ENCODE data around the gene OR51D1. TPM values are rescaled to one million over a fixed set of nuclear protein-coding genes. Genes with fewer than 3 reads are reported as not detected.

OR51D1 gene
- total and polyA plus RNA-seq, 8 donors: not detected

DNA sequence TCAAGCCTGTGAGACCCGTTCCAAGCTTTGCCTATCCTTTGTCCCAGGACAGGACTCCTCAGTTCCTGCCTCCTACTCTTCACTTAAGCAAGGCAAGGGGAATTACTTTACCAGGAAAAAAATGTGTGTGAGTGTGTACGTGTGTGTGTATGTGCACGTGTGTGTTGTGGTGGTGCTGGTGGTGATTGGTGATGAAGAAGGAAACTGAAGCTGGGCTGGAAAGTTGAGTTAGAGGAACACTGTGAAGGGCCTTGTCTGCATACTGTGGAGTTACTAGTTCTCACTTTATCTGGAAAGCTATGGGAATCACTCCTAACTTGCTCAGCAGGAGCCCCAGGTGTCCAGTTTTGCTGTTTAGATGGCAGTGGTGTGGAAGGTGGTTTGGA lies 378 bp downstream of the OR51D1 start:
- intact Hi-C loops (cut with DNase I): loop anchor here in 1 of 3 donors (5.0 kb wide), 1 partner anchor 365 kb away; no protein-coding TSS in a partner anchor
- no peak for FAIRE-seq
- ATAC-seq: no peak
- TF ChIP-seq, protein P1, sequence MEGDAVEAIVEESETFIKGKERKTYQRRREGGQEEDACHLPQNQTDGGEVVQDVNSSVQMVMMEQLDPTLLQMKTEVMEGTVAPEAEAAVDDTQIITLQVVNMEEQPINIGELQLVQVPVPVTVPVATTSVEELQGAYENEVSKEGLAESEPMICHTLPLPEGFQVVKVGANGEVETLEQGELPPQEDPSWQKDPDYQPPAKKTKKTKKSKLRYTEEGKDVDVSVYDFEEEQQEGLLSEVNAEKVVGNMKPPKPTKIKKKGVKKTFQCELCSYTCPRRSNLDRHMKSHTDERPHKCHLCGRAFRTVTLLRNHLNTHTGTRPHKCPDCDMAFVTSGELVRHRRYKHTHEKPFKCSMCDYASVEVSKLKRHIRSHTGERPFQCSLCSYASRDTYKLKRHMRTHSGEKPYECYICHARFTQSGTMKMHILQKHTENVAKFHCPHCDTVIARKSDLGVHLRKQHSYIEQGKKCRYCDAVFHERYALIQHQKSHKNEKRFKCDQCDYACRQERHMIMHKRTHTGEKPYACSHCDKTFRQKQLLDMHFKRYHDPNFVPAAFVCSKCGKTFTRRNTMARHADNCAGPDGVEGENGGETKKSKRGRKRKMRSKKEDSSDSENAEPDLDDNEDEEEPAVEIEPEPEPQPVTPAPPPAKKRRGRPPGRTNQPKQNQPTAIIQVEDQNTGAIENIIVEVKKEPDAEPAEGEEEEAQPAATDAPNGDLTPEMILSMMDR (IDR thresholded peaks at IDR 0.05): no peak
- H3K27ac ChIP-seq: no peak overlapping the region
- DNase-seq: no peak
- no peaks in the 10 kb centered on the region for H3K36me3 ChIP-seq
- H3K27me3 ChIP-seq: peaks cover 0 to 5% (median 0%) of the 10 kb centered on the region in 4 donors
- 73 to 86% methylated on average over 3 of the region's 3 CpGs for WGBS, 2 donors
- no peaks in the 10 kb centered on the region for H3K4me1 ChIP-seq
- no peaks in the 10 kb centered on the region for H3K9me3 ChIP-seq
- no peak overlapping the region for H3K4me3 ChIP-seq

DNA sequence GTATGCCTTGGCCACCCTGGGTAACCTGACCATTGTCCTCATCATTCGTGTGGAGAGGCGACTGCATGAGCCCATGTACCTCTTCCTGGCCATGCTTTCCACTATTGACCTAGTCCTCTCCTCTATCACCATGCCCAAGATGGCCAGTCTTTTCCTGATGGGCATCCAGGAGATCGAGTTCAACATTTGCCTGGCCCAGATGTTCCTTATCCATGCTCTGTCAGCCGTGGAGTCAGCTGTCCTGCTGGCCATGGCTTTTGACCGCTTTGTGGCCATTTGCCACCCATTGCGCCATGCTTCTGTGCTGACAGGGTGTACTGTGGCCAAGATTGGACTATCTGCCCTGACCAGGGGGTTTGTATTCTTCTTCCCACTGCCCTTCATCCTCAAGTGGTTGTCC lies 2.7 kb downstream of the OR51D1 start:
- no peaks in the 10 kb centered on the region for H3K36me3 ChIP-seq
- no peaks in the 10 kb centered on the region for H3K9me3 ChIP-seq
- DNase-seq (no peak), FAIRE-seq (no peak), ATAC-seq (no peak)
- no peak overlapping the region for H3K27ac ChIP-seq
- no peaks in the 10 kb centered on the region for H3K27me3 ChIP-seq
- intact Hi-C loops (cut with DNase I): loop anchor here in 1 of 3 donors (5.0 kb wide), 1 partner anchor 362 kb away; no protein-coding TSS in a partner anchor
- H3K4me1 ChIP-seq: no peaks in the 10 kb centered on the region
- H3K4me3 ChIP-seq: no peak overlapping the region
- WGBS, 2 donors: 69 to 77% methylated on average over 6 of the region's 6 CpGs
- TF ChIP-seq, protein P1 (IDR thresholded peaks at IDR 0.05): no peak

DNA sequence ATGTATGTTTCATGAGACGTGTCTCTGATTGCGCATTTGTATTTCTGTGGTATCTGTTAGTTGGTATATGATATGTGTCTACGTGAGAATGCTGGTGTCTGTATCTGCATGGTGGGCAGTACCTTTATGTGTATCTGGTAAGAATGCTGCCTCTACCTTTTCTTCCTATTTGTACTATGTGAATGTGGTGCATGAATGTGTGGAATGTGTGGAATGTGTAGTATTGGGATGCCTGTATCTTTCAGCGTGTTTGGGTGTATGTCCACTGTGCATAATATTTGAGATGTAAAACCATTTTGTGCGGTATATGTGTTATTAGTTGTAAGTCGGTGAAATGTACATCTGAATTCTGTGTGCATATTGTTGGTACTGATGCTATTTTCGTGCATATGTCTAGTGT lies 4.2 kb downstream of the OR51D1 start:
- TF ChIP-seq, protein P1 (IDR thresholded peaks at IDR 0.05): no peak
- no peaks in the 10 kb centered on the region for H3K27me3 ChIP-seq
- no peak overlapping the region for H3K4me3 ChIP-seq
- H3K36me3 ChIP-seq: no peaks in the 10 kb centered on the region
- 65 to 78% methylated on average over 7 of the region's 7 CpGs for WGBS, 2 donors
- no peaks in the 10 kb centered on the region for H3K4me1 ChIP-seq
- H3K27ac ChIP-seq: no peak overlapping the region
- no peaks in the 10 kb centered on the region for H3K9me3 ChIP-seq
- intact Hi-C loops (cut with DNase I): no loop called here
- ATAC-seq (no peak), FAIRE-seq (no peak), DNase-seq (no peak)

DNA sequence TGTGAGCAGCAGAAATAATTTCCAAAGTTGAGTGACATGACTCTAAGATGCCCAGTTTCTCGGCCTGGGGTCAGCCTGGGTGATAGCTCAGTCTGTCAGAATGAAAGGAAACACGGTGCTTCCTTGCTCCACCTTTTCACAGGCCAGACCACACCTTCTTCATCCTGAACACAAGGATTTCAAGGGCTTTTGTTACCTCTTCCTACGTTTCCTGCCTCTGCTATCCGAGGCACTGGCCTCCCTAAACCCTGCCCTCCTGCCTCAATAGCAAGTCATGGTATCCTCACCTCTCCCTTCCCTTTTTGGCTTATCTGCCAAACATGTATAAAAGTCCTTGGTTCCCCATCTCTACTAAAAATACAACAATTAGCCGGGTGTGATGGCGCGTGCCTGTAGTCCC lies 4.8 kb downstream of the OR51D1 start:
- no peak for ATAC-seq
- no peak for FAIRE-seq
- intact Hi-C loops (cut with DNase I): no loop called here
- Histone ChIP-seq H3K27ac (no peak overlapping the region), H3K9me3 (no peaks in the 10 kb centered on the region), H3K36me3 (no peaks in the 10 kb centered on the region), H3K4me3 (no peak overlapping the region), H3K27me3 (no peaks in the 10 kb centered on the region), H3K4me1 (no peaks in the 10 kb centered on the region)
- WGBS, 2 donors: 67 to 70% methylated on average over 7 of the region's 7 CpGs
- TF ChIP-seq, protein P1 (IDR thresholded peaks at IDR 0.05): no peak
- no peak for DNase-seq

DNA sequence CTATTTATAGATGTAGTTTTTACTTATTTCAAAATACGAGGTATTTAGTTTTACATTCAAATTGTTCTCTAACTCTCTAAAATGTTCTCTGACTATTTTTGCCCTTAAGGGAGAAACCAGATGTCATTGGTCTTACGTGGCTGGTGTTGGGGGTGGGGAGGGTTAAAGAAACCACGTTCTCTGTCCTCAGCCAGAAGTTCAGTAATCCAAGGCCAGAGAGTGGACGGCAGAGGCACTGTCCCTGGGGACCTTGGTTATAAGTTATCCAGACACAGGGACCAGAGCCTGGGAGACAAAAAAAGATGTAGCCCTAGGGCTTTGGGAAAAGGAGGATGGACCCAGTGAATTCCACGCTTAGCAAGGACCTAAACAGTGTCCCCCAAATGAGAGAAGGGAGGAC lies 5.8 kb downstream of the OR51D1 start:
- 20 to 27% methylated on average over 5 of the region's 5 CpGs for WGBS, 2 donors
- Histone ChIP-seq H3K9me3 (no peaks in the 10 kb centered on the region), H3K4me1 (no peaks in the 10 kb centered on the region), H3K4me3 (no peak overlapping the region), H3K27ac (no peak overlapping the region), H3K27me3 (no peaks in the 10 kb centered on the region), H3K36me3 (no peaks in the 10 kb centered on the region)
- TF ChIP-seq, protein P1 (IDR thresholded peaks at IDR 0.05): no peak
- no peak for DNase-seq
- no peak for ATAC-seq
- intact Hi-C loops (cut with DNase I): no loop called here
- no peak for FAIRE-seq

Data from pancreas (tissue), 10 donors.